ENCODE data around the gene ATP4B. TPM values are rescaled to one million over a fixed set of nuclear protein-coding genes. Genes with fewer than 3 reads are reported as not detected.

The ATP4B gene
- total RNA-seq, 1 experiment from 2014 or later = not detected

- no peaks in the 10 kb centered on the region for H3K36me3 ChIP-seq (ENCODE audit: control insufficient read depth, insufficient read depth, low read length)
- H3K27ac ChIP-seq (ENCODE audit: low read length) = no peak overlapping the region
- no peak for DNase-seq (ENCODE audit: low read depth, low spot score)
- H3K4me3 ChIP-seq (ENCODE audit: low read depth in 2 of 2, low read length in 2 of 2) = no peak overlapping the region
- CTCF ChIA-PET = no interaction called here
- intact Hi-C loops (cut with micrococcal nuclease; ENCODE audit: unreplicated experiment) (no loop called here), in situ Hi-C loops (cut with HindIII; ENCODE audit: low pct_unique_long_range_greater_than_20kb, low sequenced_read_pairs) (no loop called here)
- no peaks in the 10 kb centered on the region for H3K4me1 ChIP-seq (ENCODE audit: control insufficient read depth, insufficient read depth, low read length)
- ATAC-seq = peak; percentile 59
- POLR2A ChIA-PET = no interaction called here
- TF ChIP-seq POLR2AphosphoS5 (IDR thresholded peaks at IDR 0.05; ENCODE audit: low read depth, low read length) = no peak
- TF ChIP-seq REST (IDR thresholded peaks at IDR 0.05; ENCODE audit: insufficient read depth in 1 of 2, low read depth in 2 of 2, low read length in 1 of 2) = no peak
- no peak for TF ChIP-seq SIN3A (IDR thresholded peaks at IDR 0.05; ENCODE audit: borderline replicate concordance, insufficient read depth, low read depth, low read length)
- no peak for TF ChIP-seq CTCF (IDR thresholded peaks at IDR 0.05)
- no peak for TF ChIP-seq TCF7L2 (IDR thresholded peaks at IDR 0.05; ENCODE audit: low read depth, low read length)
- no peaks in the 10 kb centered on the region for H3K9me3 ChIP-seq (ENCODE audit: control insufficient read depth, insufficient read depth, low read depth, low read length)
- no peaks in the 10 kb centered on the region for H3K27me3 ChIP-seq (ENCODE audit: control insufficient read depth, insufficient read depth, low read length)
- BruUV-seq (replicated peaks) = no TSS peak
Observed at GRCh38 chr13:113664751-113665596, 7.0 kb upstream of the ATP4B start.

- intact Hi-C loops (cut with micrococcal nuclease; ENCODE audit: unreplicated experiment) = no loop called here
Observed at GRCh38 chr13:113663934-113664333, 5.9 kb upstream of the ATP4B start.

More at GRCh38 chr13:113663934-113664333, 5.9 kb upstream of the ATP4B start:
- in situ Hi-C loops (cut with HindIII; ENCODE audit: low pct_unique_long_range_greater_than_20kb, low sequenced_read_pairs) = no loop called here
- no peak for TF ChIP-seq CTCF (IDR thresholded peaks at IDR 0.05)
- no peak for TF ChIP-seq SIN3A (IDR thresholded peaks at IDR 0.05; ENCODE audit: borderline replicate concordance, insufficient read depth, low read depth, low read length)
- no peak for TF ChIP-seq REST (IDR thresholded peaks at IDR 0.05; ENCODE audit: insufficient read depth in 1 of 2, low read depth in 2 of 2, low read length in 1 of 2)
- TF ChIP-seq TCF7L2 (IDR thresholded peaks at IDR 0.05; ENCODE audit: low read depth, low read length) = no peak
- TF ChIP-seq POLR2AphosphoS5 (IDR thresholded peaks at IDR 0.05; ENCODE audit: low read depth, low read length) = no peak
- Histone ChIP-seq H3K27me3 (ENCODE audit: control insufficient read depth, insufficient read depth, low read length) (no peaks in the 10 kb centered on the region), H3K9me3 (ENCODE audit: control insufficient read depth, insufficient read depth, low read depth, low read length) (no peaks in the 10 kb centered on the region), H3K4me1 (ENCODE audit: control insufficient read depth, insufficient read depth, low read length) (no peaks in the 10 kb centered on the region), H3K27ac (ENCODE audit: low read length) (no peak overlapping the region), H3K36me3 (ENCODE audit: control insufficient read depth, insufficient read depth, low read length) (no peaks in the 10 kb centered on the region), H3K4me3 (ENCODE audit: low read depth in 2 of 2, low read length in 2 of 2) (no peak overlapping the region)
- ChIA-PET CTCF (no interaction called here), POLR2A (no interaction called here)
- BruUV-seq (replicated peaks) = no TSS peak
- DNase-seq (ENCODE audit: low read depth, low spot score) (no peak), ATAC-seq (no peak)
